ENCODE data around the gene NLN. TPM values are rescaled to one million over a fixed set of nuclear protein-coding genes. Genes with fewer than 3 reads are reported as not detected.

Gene NLN
- total RNA-seq, 1 donor from 2014 or later, result 45.8 TPM

- H3K4me3 Mint-ChIP-seq (ENCODE audit: unreplicated experiment), result no peak overlapping the region
Observed at GRCh38 chr5:65811004-65811403, 89.0 kb downstream of the NLN start.

GRCh38 chr5:65811885-65812284, 89.9 kb downstream of the NLN start:
- no peak for DNase-seq (ENCODE audit: low spot score)
- no peak for TF ChIP-seq CTCF (IDR thresholded peaks at IDR 0.05; ENCODE audit: unreplicated experiment)
- H3K4me3 Mint-ChIP-seq (ENCODE audit: unreplicated experiment), result no peak overlapping the region
- no peak overlapping the region for H3K27ac Mint-ChIP-seq (ENCODE audit: unreplicated experiment)
- peaks cover 32% of the 10 kb centered on the region for H3K36me3 Mint-ChIP-seq (ENCODE audit: low read depth, unreplicated experiment)
- peaks cover 8% of the 10 kb centered on the region for H3K4me1 Mint-ChIP-seq (ENCODE audit: unreplicated experiment)
- H3K9me3 Mint-ChIP-seq (ENCODE audit: unreplicated experiment), result no peaks in the 10 kb centered on the region
- H3K27me3 Mint-ChIP-seq (ENCODE audit: unreplicated experiment), result peaks cover 3% of the 10 kb centered on the region

More at GRCh38 chr5:65811004-65811403, 89.0 kb downstream of the NLN start:
- Mint-ChIP-seq H3K27ac (ENCODE audit: unreplicated experiment) (no peak overlapping the region), H3K9me3 (ENCODE audit: unreplicated experiment) (no peaks in the 10 kb centered on the region), H3K4me1 (ENCODE audit: unreplicated experiment) (peaks cover 8% of the 10 kb centered on the region), H3K36me3 (ENCODE audit: low read depth, unreplicated experiment) (peaks cover 32% of the 10 kb centered on the region), H3K27me3 (ENCODE audit: unreplicated experiment) (peaks cover 3% of the 10 kb centered on the region)
- TF ChIP-seq CTCF (IDR thresholded peaks at IDR 0.05; ENCODE audit: unreplicated experiment), result no peak
- DNase-seq (ENCODE audit: low spot score), result no peak

- H3K27ac Mint-ChIP-seq (ENCODE audit: unreplicated experiment), result no peak overlapping the region
- DNase-seq (ENCODE audit: low spot score), result no peak
- H3K4me3 Mint-ChIP-seq (ENCODE audit: unreplicated experiment), result no peak overlapping the region
- H3K4me1 Mint-ChIP-seq (ENCODE audit: unreplicated experiment), result peaks cover 8% of the 10 kb centered on the region
- no peak for TF ChIP-seq CTCF (IDR thresholded peaks at IDR 0.05; ENCODE audit: unreplicated experiment)
- H3K9me3 Mint-ChIP-seq (ENCODE audit: unreplicated experiment), result no peaks in the 10 kb centered on the region
- peaks cover 3% of the 10 kb centered on the region for H3K27me3 Mint-ChIP-seq (ENCODE audit: unreplicated experiment)
- H3K36me3 Mint-ChIP-seq (ENCODE audit: low read depth, unreplicated experiment), result peaks cover 32% of the 10 kb centered on the region
Observed at GRCh38 chr5:65812648-65813047, 90.6 kb downstream of the NLN start.

- Mint-ChIP-seq H3K4me1 (ENCODE audit: unreplicated experiment) (peaks cover 8% of the 10 kb centered on the region), H3K9me3 (ENCODE audit: unreplicated experiment) (no peaks in the 10 kb centered on the region), H3K36me3 (ENCODE audit: low read depth, unreplicated experiment) (peaks cover 28% of the 10 kb centered on the region), H3K4me3 (ENCODE audit: unreplicated experiment) (no peak overlapping the region), H3K27me3 (ENCODE audit: unreplicated experiment) (peaks cover 3% of the 10 kb centered on the region), H3K27ac (ENCODE audit: unreplicated experiment) (no peak overlapping the region)
- no peak for TF ChIP-seq CTCF (IDR thresholded peaks at IDR 0.05; ENCODE audit: unreplicated experiment)
- no peak for DNase-seq (ENCODE audit: low spot score)
Observed at GRCh38 chr5:65813174-65813573, 91.2 kb downstream of the NLN start.

- DNase-seq (ENCODE audit: low spot score), result no peak
- TF ChIP-seq CTCF (IDR thresholded peaks at IDR 0.05; ENCODE audit: unreplicated experiment), result no peak
- H3K4me1 Mint-ChIP-seq (ENCODE audit: unreplicated experiment), result peaks cover 8% of the 10 kb centered on the region
- H3K27ac Mint-ChIP-seq (ENCODE audit: unreplicated experiment), result no peak overlapping the region
- no peak overlapping the region for H3K4me3 Mint-ChIP-seq (ENCODE audit: unreplicated experiment)
- peaks cover 3% of the 10 kb centered on the region for H3K27me3 Mint-ChIP-seq (ENCODE audit: unreplicated experiment)
- H3K36me3 Mint-ChIP-seq (ENCODE audit: low read depth, unreplicated experiment), result peaks cover 22% of the 10 kb centered on the region
- no peaks in the 10 kb centered on the region for H3K9me3 Mint-ChIP-seq (ENCODE audit: unreplicated experiment)
Observed at GRCh38 chr5:65815161-65815560, 93.2 kb downstream of the NLN start.

All from endothelial cell (in vitro differentiated cells).